Ammon's horn (tissue), 1 donor: ENCODE measurements around the gene FGF5.
A peak's percentile ranks its signal among the peaks of the same experiment; 100 is the strongest.
"Not testable (repeated sequence)": the region's sequence is repeated elsewhere in the genome, so short reads cannot be mapped to it uniquely, and the experiment has no call there.

Source experiments
- DNase-seq: peaks from one replicate; pipeline ENCODE4 v3.0.0-alpha.2; 2016; ENCODE audit warnings: low spot score

FGF5 gene

GRCh38 chr4:80295826-80296225 is 29.4 kb downstream of the FGF5 start:
- no peak for DNase-seq

GRCh38 chr4:80301884-80302283 is 35.4 kb downstream of the FGF5 start:
- no peak for DNase-seq

- DNase-seq: no peak
Measured at GRCh38 chr4:80302616-80303223, 36.3 kb downstream of the FGF5 start.

- no peak for DNase-seq
Measured at GRCh38 chr4:80305466-80305865, 39.0 kb downstream of the FGF5 start.

GRCh38 chr4:80306260-80306659 is 39.8 kb downstream of the FGF5 start:
- no peak for DNase-seq

- no peak for DNase-seq
Measured at GRCh38 chr4:80307183-80307735, 40.8 kb downstream of the FGF5 start.

- no peak for DNase-seq
Measured at GRCh38 chr4:80307774-80308465, 41.5 kb downstream of the FGF5 start.

- DNase-seq: no peak
Measured at GRCh38 chr4:80308466-80308822, 42.0 kb downstream of the FGF5 start.

- no peak for DNase-seq
Measured at GRCh38 chr4:80309294-80310004, 43.0 kb downstream of the FGF5 start.

- no peak for DNase-seq
Measured at GRCh38 chr4:80311130-80311529, 44.7 kb downstream of the FGF5 start.

- no peak for DNase-seq
Measured at GRCh38 chr4:80312124-80312523, 45.7 kb downstream of the FGF5 start.

- no peak for DNase-seq
Measured at GRCh38 chr4:80313627-80314026, 47.2 kb downstream of the FGF5 start.

- DNase-seq: not testable (repeated sequence)
Measured at GRCh38 chr4:80315848-80316247, 49.4 kb downstream of the FGF5 start.

- no peak for DNase-seq
Measured at GRCh38 chr4:80321341-80321740, 54.9 kb downstream of the FGF5 start.

- no peak for DNase-seq
Measured at GRCh38 chr4:80321776-80322175, 55.3 kb downstream of the FGF5 start.

- DNase-seq: no peak
Measured at GRCh38 chr4:80322716-80323115, 56.3 kb downstream of the FGF5 start.

GRCh38 chr4:80324171-80324570 is 57.7 kb downstream of the FGF5 start:
- DNase-seq: no peak

GRCh38 chr4:80331693-80332092 is 65.2 kb downstream of the FGF5 start:
- DNase-seq: no peak

GRCh38 chr4:80333121-80333520 is 66.7 kb downstream of the FGF5 start:
- no peak for DNase-seq

GRCh38 chr4:80334568-80334967 is 68.1 kb downstream of the FGF5 start:
- DNase-seq: no peak

GRCh38 chr4:80335226-80335553 is 68.7 kb downstream of the FGF5 start:
- DNase-seq: no peak

- peak; percentile 79 for DNase-seq
Measured at GRCh38 chr4:80335554-80336358, 69.3 kb downstream of the FGF5 start, which contains the start of gene CFAP299. TSS of gene CFAP299 (plus strand) at chr4:80335730.
